HCT116 (cell line): Measurements from ENCODE around the gene CUL9.

Experiments
- CEBPB ChIP-seq: IDR thresholded peaks from 2 replicates; pipeline ENCODE4 v1.6.1; 2012; ENCODE audit warnings: low read depth
- EGR1 ChIP-seq: IDR thresholded peaks from 2 replicates; pipeline ENCODE4 v1.6.1; 2012; ENCODE audit warnings: low read depth
- ELF1 ChIP-seq: IDR thresholded peaks from 2 replicates; pipeline ENCODE4 v1.6.1; 2012; ENCODE audit warnings: low read depth, borderline replicate concordance
- EZH2 ChIP-seq: fragments of 200-600 bp; sonication (generic); IDR thresholded peaks from 2 replicates; pipeline ENCODE4 v1.6.1; 2017; ENCODE audit warnings: antibody characterized with exemption, mixed run types
- EZH2phosphoT487 ChIP-seq: fragments of 200-600 bp; IDR thresholded peaks from 2 replicates; pipeline ENCODE4 v1.6.1; 2018; ENCODE audit warnings: antibody characterized with exemption, borderline replicate concordance
- POLR2A ChIP-seq: IDR thresholded peaks from 2 replicates; pipeline ENCODE4 v1.7.0; 2011; ENCODE audit warnings: borderline replicate concordance; ENCODE audit not compliant: insufficient read depth, insufficient read length; ENCODE audit errors: extremely low read depth
- YY1 ChIP-seq: IDR thresholded peaks from 2 replicates; pipeline ENCODE4 v1.6.1; 2011; ENCODE audit warnings: low read length, low read depth, moderate library complexity, mild to moderate bottlenecking; ENCODE audit not compliant: insufficient replicate concordance; ENCODE audit errors: extremely low read depth
- TF ChIP-seq, protein P1 (sequence below), 3 experiments: fragments of 200-600 bp in 1 of 3; sonication (generic) in 1 of 3; IDR thresholded peaks in 2 of 3; conservative IDR thresholded peaks in 1 of 3; 2 replicates each; pipeline ENCODE4 v1.5.1; 2012 to 2017; ENCODE audit warnings: low read depth in 2 of 3, low read length in 2 of 3, antibody characterized with exemption in 1 of 3, borderline replicate concordance in 1 of 3, control low read depth in 1 of 3, mild to moderate bottlenecking in 1 of 3, mixed read lengths in 1 of 3, mixed run types in 1 of 3, moderate library complexity in 1 of 3; ENCODE audit not compliant: insufficient read depth in 1 of 3
- TF ChIP-seq, protein P2 (sequence below): IDR thresholded peaks from 2 replicates; pipeline ENCODE4 v1.6.1; 2012
- TF ChIP-seq, protein P3 (sequence below): IDR thresholded peaks from 2 replicates; pipeline ENCODE4 v1.6.1; 2012; ENCODE audit warnings: low read depth
- TF ChIP-seq, protein P4 (sequence below): IDR thresholded peaks from 2 replicates; pipeline ENCODE4 v1.6.1; 2012

DNA sequence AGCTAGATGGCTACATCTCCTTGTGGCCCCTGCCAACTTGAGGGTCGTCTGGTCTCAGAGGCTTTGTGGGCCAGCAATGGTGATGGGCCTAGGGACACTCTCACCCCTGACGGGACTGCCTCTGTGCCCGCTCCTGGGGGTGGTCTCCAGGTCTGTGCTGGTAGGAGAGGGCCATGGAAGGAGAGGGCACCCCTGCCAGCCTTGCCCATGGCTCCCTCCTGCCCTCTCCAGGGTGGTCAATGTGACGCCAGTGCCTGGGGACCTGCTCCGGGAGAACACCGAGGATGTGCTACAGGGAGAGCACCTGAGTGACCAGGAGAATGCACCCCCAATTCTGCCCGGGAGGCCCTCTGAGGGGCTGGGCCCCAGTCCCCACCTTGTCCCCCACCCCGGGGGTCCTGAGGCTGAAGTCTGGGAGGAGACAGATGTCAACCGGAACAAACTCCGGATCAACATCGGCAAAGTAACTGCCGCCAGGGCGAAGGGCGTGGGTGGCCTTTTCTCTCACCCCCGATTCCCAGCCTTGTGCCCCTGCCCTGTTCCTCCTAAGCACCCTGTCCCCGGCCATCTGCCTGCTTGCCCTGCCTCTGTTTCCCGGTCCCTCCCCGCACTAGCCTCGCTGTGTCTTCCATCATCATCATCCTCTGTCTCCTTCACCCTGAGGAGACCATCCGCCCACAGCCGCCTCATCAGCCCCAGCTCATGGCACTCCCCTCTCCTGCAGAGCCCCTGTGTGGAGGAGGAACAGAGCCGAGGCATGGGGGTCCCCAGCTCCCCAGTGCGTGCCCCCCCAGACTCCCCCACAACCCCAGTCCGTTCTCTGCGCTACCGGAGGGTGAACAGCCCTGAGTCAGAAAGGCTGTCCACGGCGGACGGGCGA is 77.1 kb downstream of the CUL9 start:
- TF ChIP-seq, protein P1, sequence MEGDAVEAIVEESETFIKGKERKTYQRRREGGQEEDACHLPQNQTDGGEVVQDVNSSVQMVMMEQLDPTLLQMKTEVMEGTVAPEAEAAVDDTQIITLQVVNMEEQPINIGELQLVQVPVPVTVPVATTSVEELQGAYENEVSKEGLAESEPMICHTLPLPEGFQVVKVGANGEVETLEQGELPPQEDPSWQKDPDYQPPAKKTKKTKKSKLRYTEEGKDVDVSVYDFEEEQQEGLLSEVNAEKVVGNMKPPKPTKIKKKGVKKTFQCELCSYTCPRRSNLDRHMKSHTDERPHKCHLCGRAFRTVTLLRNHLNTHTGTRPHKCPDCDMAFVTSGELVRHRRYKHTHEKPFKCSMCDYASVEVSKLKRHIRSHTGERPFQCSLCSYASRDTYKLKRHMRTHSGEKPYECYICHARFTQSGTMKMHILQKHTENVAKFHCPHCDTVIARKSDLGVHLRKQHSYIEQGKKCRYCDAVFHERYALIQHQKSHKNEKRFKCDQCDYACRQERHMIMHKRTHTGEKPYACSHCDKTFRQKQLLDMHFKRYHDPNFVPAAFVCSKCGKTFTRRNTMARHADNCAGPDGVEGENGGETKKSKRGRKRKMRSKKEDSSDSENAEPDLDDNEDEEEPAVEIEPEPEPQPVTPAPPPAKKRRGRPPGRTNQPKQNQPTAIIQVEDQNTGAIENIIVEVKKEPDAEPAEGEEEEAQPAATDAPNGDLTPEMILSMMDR (IDR thresholded peaks at IDR 0.05 in 2 of 3, conservative IDR thresholded peaks at IDR 0.05 in 1 of 3; ENCODE audit: borderline replicate concordance in 1 of 3, insufficient read depth in 1 of 3, low read depth in 2 of 3, low read length in 2 of 3), result no peak
- TF ChIP-seq POLR2A, result no peak
- TF ChIP-seq, protein P2, sequence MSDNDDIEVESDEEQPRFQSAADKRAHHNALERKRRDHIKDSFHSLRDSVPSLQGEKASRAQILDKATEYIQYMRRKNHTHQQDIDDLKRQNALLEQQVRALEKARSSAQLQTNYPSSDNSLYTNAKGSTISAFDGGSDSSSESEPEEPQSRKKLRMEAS, result no peak
- no peak for TF ChIP-seq ELF1
- no peak for TF ChIP-seq CEBPB
- no peak for TF ChIP-seq EZH2phosphoT487
- TF ChIP-seq EZH2, result no peak
- no peak for TF ChIP-seq EGR1
- TF ChIP-seq, protein P3, sequence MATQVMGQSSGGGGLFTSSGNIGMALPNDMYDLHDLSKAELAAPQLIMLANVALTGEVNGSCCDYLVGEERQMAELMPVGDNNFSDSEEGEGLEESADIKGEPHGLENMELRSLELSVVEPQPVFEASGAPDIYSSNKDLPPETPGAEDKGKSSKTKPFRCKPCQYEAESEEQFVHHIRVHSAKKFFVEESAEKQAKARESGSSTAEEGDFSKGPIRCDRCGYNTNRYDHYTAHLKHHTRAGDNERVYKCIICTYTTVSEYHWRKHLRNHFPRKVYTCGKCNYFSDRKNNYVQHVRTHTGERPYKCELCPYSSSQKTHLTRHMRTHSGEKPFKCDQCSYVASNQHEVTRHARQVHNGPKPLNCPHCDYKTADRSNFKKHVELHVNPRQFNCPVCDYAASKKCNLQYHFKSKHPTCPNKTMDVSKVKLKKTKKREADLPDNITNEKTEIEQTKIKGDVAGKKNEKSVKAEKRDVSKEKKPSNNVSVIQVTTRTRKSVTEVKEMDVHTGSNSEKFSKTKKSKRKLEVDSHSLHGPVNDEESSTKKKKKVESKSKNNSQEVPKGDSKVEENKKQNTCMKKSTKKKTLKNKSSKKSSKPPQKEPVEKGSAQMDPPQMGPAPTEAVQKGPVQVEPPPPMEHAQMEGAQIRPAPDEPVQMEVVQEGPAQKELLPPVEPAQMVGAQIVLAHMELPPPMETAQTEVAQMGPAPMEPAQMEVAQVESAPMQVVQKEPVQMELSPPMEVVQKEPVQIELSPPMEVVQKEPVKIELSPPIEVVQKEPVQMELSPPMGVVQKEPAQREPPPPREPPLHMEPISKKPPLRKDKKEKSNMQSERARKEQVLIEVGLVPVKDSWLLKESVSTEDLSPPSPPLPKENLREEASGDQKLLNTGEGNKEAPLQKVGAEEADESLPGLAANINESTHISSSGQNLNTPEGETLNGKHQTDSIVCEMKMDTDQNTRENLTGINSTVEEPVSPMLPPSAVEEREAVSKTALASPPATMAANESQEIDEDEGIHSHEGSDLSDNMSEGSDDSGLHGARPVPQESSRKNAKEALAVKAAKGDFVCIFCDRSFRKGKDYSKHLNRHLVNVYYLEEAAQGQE, result no peak
- TF ChIP-seq, protein P4, sequence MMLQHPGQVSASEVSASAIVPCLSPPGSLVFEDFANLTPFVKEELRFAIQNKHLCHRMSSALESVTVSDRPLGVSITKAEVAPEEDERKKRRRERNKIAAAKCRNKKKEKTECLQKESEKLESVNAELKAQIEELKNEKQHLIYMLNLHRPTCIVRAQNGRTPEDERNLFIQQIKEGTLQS, result no peak
- no peak for TF ChIP-seq YY1
